ENCODE results near the gene EZR.

EZR gene

DNA sequence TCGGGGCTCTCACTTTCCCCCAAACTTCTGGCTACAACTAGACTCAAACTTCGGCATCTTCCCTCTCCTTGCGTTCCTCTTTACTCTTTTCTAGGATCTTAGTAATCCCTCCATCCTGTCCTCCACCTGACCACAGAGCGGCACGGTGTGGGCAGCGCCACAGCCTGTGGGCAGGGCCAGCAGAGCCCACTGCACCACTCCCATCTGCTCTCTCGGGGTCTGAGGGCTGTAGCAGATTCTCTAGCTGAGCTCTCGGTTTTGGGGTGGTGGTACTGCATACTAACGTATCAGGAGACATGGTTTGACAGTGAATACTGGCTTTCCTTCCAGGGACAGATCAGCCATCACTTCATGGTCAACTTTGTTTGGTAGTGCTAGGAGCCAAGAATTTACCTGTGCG is 57.4 kb downstream of the EZR start:
- DNase-seq (ENCODE audit: low read depth in 2 of 2) = no peak

DNA sequence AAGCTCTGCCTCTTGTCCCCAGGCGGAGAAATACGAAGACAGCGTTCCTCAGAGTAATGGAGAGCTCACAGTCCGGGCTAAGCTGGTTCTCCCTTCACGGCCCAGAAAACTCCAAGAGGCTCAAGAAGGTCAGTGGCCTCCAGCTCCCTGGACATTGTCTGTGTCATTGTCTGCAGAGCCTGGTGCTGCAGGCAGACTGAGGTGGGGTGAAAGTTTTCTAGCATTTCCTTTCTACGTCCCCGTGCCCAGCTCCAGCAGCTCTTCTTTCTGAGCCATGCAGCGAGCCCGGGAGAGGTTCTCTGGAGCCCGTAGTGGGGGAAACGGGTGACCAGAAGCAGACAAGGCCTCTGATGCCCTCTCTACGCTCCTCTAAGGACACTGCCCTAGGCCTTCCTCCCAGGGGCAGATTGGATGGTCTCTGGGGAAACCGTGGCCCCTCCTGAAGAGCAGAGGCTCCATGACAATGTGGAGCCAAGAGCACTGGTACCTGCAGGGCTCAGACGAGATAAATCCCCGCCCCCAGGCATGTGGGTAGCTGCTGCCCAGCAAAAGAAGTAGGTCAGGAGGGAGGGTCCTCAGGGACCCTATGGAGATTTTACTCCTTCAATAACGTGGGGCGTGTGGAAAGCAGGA is 58.4 kb downstream of the EZR start:
- no peak for DNase-seq (ENCODE audit: low read depth in 2 of 2)

DNA sequence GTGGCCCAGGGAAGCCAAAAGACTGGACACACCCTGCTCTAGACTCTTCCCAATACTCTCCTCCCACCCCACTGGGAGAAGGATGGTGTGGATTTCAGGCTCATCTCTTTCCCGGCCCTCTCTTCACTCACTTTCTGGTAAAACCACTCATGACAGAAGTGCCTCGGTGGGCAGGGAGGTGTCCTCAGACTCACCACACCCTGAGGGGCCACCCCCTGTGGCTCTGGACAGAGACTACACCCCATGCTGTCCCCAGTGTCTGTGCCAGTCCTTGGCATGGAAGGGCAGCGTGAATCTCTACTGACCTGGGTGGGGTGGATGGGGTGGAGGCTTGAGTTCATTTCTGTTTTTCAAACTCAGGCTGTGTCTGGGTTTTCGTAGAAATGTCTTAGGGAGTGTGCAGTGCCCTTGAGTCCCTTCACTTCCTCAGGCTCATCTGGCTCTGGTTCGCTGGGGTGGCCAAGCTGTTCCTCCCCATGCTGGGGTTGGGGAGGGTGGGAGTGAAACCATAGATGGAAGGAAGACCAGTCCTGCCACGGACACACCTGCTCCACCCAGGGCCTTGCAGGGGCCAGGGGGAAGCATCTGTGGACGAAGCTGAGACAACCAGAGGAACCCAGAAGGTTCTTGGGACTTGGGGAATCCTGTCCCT is 59.1 kb downstream of the EZR start:
- DNase-seq (ENCODE audit: low read depth in 2 of 2) = no peak

DNA sequence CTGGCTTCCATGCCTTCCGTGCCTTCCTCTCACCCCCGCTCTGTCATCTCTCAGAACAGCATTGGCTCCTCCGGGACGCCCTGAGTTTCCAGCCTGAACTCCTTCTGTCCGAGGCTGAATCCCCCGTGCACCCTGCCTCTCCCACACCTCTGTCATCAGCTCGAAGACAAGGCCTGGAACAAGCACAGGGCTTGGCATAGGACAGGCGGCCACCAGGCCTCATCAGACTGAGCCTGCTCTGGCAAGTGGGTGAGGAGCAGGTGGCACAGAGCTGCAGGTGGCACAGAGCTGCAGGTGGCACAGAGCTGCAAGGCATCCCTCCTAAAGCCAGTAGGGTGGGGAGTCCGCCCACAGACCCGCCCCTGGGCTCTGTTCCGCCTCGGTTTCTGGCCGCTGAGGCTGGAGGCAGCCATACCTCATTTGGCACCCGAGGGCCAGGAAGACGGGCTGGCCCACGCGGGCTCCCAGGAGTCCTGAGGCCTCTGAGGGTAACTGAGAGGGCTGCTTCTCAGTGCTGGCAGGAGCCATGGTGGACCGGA is 60.2 kb downstream of the EZR start:
- no peak for DNase-seq (ENCODE audit: low read depth in 2 of 2)

DNA sequence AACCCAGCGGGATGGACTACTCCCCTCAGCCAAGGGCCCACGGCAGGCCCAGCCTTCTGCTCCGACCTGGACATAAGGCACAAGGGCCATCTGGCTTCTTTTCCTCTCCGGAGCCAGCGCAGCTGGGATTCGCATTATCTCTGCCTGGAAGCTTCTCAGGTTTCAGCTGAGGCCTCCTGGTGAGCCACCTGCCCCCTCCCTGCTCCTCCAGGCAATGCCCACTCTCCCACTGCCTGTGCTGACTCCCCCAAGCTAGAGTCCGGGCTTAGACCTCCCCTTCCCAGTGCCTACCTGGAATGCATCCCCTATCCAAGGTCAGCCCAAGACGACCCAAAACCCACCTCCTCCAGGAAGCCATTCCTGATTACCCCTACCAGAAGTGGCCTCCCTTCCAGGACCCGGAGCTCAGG is 60.7 kb downstream of the EZR start:
- no peak for DNase-seq (ENCODE audit: low read depth in 2 of 2)

DNA sequence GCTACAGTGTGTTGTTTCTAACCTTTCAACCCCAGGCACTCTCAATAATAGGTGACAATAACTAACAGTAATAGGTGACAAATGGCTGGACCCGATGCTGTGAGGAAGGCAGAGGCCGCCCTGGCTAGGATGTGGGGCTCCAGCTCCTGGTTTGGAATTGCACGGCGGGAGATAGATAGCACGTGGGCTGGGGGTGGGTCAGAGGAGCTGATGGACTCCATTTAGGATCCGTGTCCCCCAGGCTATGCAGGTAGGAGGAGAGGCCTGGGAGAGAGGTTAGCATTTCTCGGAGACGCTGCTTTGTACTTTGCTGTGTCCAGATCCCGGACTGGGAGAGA is 61.4 kb downstream of the EZR start:
- DNase-seq (ENCODE audit: low read depth in 2 of 2) = no peak

DNA sequence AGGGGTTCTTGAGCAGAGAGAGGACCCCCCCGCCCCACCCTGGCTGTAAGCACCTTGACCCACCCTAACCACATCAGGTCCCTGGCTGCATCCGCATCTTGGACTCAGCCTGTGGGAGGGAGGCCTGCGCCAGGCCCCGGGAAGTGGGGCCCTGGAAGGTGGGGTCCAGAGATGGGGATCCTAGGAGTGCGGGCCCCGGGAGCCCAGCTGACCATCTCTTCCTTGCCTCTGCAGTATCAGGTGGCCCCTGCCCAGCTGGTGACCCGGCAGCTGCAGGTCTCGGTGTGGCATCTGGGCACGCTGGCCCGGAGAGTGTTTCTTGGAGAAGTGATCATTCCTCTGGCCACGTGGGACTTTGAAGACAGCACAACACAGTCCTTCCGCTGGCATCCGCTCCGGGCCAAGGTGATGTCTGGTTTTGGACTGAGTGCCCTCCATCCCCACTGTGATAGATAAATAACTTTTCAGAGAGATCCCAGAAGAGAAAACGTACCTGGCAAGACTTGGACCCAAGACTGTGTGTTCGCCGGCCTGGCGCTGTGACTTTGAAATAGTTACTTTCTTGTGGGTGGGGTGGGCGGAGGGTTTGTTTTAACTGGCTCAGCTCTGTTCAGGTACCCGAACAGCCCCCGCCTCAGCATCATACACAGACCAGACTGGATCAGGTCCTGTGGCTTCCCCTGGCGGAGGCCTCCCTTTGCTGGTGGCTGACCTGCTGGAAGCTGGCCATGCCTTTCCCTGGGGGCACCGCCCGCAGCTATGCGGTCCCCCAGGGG is 62.0 kb downstream of the EZR start:
- no peak for DNase-seq (ENCODE audit: low read depth in 2 of 2)

DNA sequence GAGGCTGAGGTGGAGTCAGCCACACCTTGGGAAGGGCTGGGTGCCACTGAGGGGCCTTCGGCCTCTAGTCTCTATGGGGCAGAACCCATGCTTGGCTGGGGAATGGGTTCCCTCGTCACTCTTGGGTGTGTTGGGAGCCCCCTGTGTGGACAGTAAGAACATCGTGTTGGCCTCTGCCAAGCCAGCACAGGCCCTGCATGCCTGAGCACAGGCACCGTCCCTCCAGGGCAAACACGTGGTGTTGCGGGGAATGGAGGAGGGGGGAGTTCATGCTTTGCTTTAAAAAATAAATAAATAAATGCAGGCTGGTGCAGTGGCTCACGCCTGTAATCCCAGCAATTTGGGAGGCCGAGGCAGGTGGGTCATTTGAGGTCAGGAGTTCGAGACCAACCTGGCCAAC is 63.0 kb downstream of the EZR start:
- no peak for DNase-seq (ENCODE audit: low read depth in 2 of 2)

DNA sequence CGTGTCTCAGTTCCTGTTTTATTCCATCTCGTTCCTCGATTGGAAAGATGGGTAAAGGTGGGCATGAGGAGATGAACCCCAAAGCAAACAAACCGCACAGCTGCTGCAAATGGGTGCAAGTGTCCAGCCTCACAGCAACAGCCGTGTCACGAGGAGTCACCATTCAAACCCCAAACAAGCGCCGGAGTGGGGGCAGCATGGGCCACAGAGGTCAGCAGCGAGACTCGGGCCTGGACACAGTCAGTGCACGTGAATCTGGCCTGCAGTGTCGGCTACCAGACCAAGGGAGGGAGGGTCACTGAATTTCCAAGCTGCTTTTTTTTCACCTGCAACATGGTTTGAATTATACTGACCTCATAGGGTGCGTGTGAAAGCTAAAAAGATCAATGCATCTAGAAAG is 63.5 kb downstream of the EZR start:
- no peak for DNase-seq (ENCODE audit: low read depth in 2 of 2)

DNA sequence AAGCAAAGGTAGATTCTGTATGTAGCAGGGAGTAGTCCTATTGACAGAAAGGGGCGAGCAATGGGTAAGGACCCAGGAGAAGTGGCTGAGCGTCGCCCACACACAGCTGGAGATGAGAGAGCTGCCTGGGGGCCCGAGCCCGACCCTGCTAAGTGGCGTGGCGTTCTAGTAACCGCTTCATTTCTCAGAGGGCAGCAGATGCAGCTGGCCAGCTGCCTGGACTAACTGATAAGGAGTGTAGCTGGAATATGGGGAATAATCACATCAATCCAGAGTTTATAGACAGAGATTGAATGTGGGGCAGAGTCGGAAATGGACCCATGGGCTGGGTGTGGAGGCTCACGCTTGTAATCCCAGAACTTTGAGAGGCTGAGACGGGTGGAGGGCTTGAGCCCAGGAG is 64.4 kb downstream of the EZR start:
- DNase-seq (ENCODE audit: low read depth in 2 of 2) = no peak

DNA sequence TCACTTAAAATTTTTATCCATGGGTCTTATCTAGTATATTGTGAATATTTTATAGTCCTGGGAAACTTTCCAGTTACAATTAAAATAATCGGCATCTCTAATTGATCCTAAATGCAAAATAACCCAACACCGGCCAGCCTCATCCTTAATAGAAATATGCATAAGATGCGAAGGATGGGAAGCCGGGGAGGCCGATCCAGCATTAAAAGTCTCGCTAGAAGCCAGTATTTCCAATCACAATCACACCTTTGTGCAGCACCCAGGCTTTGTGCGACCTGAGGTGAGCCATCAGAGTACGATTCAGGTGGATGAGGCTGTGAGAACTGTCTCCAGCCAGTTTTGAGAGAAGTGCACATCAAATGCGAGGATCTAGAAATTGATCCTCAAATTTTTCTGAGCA is 65.4 kb downstream of the EZR start:
- DNase-seq (ENCODE audit: low read depth in 2 of 2) = no peak

DNA sequence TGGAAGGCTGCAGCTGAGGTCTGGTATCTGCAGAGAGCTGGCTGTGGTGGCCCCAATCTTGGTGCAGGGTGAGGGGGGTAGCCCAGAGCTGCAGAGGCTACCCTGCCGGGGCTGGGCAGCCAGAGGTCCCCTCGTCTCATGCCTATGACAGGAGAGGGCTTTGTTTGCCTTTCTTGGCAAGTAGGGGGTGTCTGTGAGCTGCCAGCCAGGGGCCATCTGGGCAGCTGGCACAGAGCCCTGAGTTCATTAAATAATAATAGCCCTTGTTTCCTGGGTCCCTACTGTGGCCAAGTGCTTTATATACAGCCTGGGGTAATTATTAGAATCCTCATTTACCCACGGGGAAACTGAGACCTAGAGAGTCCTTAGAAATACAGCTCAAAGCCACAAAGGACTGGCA is 66.6 kb downstream of the EZR start:
- no peak for DNase-seq (ENCODE audit: low read depth in 2 of 2)

DNA sequence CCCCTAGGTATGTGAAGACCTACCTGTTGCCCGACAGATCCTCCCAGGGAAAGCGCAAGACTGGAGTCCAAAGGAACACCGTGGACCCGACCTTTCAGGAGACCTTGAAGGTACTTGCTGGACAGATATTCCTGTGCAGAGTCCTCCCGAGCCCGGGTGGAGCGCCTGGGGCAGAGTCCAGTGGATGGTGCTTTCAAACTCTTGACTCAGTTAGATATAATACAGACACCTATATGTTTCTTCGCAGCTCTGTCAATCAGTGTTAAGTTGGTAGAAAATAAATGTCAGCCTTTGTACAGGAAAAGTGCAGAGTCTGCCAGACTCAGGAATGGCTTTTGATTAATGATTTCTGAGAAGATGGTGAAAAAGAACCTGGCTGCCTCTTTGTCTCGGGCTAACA is 67.2 kb downstream of the EZR start:
- DNase-seq (ENCODE audit: low read depth in 2 of 2) = no peak

DNA sequence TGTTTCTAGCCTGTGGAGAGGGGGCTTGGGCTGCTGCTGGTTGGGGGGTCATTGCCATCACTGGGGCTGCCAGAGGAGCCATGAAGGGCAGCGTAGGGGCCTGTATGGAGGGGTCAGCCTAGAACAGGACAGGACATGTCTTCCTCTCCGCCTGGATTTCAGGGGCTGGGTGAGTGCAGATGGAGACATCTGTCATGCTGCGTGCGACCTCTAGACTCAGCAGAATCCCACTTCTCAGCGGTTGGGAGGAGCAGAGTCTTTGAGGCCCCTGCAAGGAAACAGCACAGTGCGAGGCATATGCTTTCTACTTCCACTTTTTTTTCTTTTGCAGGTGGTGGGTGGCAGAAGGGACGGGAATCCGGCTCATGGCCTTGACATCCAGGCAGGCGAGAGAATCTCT is 67.9 kb downstream of the EZR start:
- DNase-seq (ENCODE audit: low read depth in 2 of 2) = no peak

DNA sequence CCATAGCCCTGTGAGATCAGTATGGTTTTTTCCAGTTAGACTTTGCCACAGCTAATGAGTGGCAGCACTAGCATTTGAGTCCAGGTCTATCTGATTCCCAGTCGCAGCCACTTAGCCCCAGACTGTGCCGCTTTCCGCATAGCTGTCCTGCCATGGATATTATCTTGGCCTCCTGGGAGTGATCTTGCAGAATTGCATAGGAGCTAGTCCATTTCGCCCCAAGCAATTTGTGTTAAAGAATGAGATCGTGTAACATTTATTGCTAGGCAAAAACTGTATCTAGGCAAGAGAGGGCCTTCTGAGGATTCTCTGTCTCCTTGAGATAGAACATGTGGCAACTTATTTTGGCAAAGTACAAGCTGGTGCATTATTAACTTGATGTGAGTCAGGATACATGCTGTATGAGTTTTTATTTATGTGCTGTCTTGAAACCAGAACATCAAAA is 74.2 kb downstream of the EZR start:
- no peak for DNase-seq (ENCODE audit: low read depth in 2 of 2)

DNA sequence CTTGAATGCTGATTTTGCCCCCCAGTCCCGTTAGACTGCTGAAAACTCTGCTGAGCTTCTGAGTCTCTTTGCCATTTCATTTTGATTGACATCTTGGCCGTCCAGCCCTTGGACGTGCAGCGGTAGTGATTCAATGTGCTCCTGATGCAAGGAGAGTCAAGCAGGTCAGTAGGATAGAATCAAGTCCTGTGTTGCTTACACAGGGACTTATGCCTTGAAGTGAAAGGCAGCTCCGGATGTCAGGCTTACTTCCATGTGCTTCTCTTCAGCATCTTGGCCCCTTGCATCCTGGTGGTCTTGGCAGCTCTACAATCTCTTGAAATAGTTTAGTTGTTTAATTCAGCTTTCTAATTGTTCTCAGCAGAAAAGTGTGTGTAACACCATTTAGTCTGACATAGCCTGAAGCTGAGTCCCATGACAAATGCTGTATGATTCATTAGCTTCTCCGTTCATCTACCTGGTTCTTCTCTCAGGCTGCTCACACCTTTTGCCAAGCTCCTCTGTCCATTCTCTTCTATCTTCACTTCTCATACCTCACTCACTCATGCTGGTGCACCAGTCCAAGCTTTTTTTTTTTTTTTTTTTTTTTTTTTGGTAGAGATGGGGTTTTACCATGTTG is 76.0 kb downstream of the EZR start:
- DNase-seq (ENCODE audit: low read depth in 2 of 2) = no peak

DNA sequence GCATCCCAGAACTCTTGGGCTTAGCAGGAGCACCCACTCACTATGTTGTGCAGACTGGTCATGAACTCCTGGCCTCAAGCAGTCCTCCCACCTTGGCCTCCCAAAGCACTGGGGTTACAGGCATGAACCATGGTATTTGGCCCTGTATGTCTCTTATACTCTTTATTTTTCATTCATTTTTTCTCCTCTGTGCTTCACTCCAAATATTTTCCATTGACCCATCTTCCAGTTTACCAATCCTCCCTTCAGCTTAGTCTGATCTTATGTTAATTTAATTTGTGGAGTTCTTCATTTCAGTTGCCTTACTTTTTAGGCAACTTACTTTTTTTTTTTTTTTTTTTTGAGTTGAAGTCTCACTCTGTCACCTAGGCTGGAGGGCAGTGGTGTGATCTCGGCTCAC is 79.5 kb downstream of the EZR start:
- DNase-seq (ENCODE audit: low read depth in 2 of 2) = no peak

DNA sequence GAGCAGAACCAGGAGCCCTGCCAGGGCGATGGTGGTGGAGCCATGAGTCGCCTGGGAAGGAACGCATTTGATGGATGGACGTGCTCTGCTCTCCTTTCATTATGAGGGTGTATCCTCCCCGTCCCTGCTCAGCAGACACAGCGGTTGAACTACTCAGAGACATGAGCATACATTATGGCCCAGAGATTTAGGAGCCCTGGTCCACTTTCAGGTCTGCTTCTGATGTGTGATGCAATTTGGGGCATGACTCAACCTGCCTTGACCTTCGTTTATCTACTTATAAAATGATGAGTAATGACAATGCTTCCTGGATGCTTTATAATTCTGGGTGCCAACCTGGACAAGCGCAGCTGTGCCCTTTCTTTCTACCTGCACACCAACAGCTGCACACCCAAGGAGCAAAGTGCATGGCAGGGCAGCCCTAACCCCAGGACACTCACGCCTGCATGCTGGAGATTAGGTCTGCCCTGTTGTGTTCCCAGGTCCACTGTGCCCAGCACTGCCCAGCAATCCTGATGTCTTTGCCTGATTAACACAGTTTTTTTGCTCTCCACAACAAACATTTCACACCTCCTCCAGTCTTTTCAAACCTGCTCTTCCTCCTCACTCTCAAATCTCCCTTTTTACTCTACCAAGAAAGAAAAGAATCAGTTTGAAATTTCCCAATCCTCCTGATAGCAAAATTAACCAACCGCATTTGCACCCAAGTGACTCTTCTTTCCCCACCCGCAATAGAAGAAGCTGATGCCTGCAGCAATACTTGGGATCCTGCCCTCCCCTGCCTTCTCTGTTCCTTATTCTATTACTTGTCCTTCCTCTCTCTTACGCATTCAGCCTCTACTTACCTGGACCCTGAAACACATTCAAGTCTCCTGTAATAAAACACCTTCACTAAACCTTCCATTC is 81.2 kb downstream of the EZR start:
- no peak for DNase-seq (ENCODE audit: low read depth in 2 of 2)

DNA sequence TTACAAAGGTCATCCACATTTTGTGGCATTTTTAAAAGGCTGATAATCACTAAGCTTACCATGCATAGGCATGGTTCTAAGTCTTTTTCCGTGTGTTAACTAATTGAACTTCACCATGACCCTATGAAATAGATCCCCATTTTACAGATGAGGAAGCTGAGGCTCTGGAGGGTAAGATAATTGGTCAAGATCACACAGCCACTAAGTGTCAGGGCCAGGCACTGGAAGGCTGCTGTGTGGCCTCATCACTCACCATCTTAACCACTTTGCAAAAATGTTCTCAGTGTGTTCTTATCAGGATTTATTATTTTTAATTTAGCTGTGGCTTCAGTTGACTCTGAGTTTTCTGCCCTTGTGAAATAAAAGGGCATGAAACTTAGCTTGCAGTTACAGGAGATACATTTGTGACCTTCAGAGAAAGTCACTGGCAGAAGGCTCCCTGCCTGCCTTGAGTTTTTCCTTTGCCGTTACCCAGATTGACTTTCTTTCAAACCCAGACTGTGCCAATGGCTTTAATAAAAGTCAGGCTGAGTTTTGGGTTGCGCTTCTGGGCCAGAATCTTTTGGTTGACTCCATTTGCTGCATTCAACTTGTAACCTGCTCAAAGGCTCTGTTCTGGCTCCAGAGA is 82.0 kb downstream of the EZR start:
- no peak for DNase-seq (ENCODE audit: low read depth in 2 of 2)

DNA sequence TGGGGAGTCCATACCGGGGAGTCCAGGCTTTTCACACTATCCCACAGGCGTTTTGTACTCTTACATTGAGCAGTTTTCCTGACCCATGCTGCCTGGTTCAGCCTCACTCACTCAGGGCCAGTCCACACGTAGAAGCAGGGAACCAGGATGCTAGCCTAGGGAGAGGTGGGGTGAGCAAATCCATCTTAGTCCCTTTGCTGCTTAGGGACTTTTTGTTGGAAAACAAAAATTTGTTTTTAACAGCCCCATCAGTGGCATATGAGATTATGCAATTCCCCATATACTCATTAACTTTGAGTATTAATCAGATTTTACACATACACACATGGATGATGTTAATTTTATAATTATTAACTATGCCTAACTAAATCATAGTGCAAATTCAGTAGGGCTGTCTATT is 84.2 kb downstream of the EZR start:
- DNase-seq (ENCODE audit: low read depth in 2 of 2) = no peak

DNA sequence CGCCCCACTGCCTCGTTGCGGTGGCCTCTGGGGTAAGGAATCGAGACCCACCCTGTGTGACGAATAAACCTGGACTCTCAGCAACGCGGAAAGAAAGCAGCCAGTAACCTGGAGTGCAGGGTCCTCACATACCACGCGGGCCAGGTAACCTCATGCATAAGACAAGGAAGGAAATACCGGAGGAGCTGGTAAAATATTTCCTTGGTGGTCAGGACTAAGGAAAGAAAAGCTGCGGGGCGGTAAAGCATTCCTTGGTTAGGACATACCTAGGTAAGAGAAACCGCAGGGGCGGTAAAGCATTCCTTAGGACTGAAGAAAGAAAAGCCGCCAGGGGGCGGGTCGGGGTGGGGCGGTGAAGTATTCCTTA is 88.6 kb downstream of the EZR start:
- DNase-seq (ENCODE audit: low read depth in 2 of 2) = no peak
